Measurements from ENCODE around the gene NPW.

The NPW gene

GRCh38 chr16:2024032-2024420, 4.4 kb downstream of the NPW start:
- TF ChIP-seq CTCF (IDR thresholded peaks at IDR 0.05; ENCODE audit: low read depth, low read length, missing control alignments), result no peak

GRCh38 chr16:2025251-2025650, 5.7 kb downstream of the NPW start:
- DNase-seq (ENCODE audit: extremely low read depth, low read depth), result no peak
- no peak overlapping the region for H3K4me3 ChIP-seq (replicated peaks; ENCODE audit: low read depth, low read length)
- no peak for TF ChIP-seq CTCF (IDR thresholded peaks at IDR 0.05; ENCODE audit: low read depth, low read length, missing control alignments)

More at GRCh38 chr16:2024032-2024420, 4.4 kb downstream of the NPW start:
- DNase-seq (ENCODE audit: extremely low read depth, low read depth), result no peak
- no peak overlapping the region for H3K4me3 ChIP-seq (replicated peaks; ENCODE audit: low read depth, low read length)

GRCh38 chr16:2025878-2026460, 6.4 kb downstream of the NPW start:
- no peak for DNase-seq (ENCODE audit: extremely low read depth, low read depth)
- TF ChIP-seq CTCF (IDR thresholded peaks at IDR 0.05; ENCODE audit: low read depth, low read length, missing control alignments), result no peak
- no peak overlapping the region for H3K4me3 ChIP-seq (replicated peaks; ENCODE audit: low read depth, low read length)

- H3K4me3 ChIP-seq (replicated peaks; ENCODE audit: low read depth, low read length), result peak within 1 kb of the TSS; percentile 64
- TF ChIP-seq CTCF (IDR thresholded peaks at IDR 0.05; ENCODE audit: low read depth, low read length, missing control alignments), result no peak
- DNase-seq (ENCODE audit: extremely low read depth, low read depth), result no peak
These were observed 7.0 kb downstream of the NPW start, which contains the start of gene NHERF2 for GRCh38 chr16:2026461-2027023. NHERF2 (plus strand) TSS chr16:2026902; CDS start chr16:2027006, 104 bp downstream.

GRCh38 chr16:2027024-2028010, 7.7 kb downstream of the NPW start:
- no peak for DNase-seq (ENCODE audit: extremely low read depth, low read depth)
- peak overlapping the region; percentile 64 for H3K4me3 ChIP-seq (replicated peaks; ENCODE audit: low read depth, low read length)
- peak; percentile 6 for TF ChIP-seq CTCF (IDR thresholded peaks at IDR 0.05; ENCODE audit: low read depth, low read length, missing control alignments)

- H3K4me3 ChIP-seq (replicated peaks; ENCODE audit: low read depth, low read length), result peak overlapping the region; percentile 64
- no peak for DNase-seq (ENCODE audit: extremely low read depth, low read depth)
- TF ChIP-seq CTCF (IDR thresholded peaks at IDR 0.05; ENCODE audit: low read depth, low read length, missing control alignments), result no peak
These were observed 8.6 kb downstream of the NPW start for GRCh38 chr16:2028146-2028545.
